NCI-H345 treated with DMSO at 0.1 percent for 48 hours (cell line): ENCODE results near the gene MAPK8IP2.
"Not testable (repeated sequence)": the region's sequence is repeated elsewhere in the genome, so short reads cannot be mapped to it uniquely, and the experiment has no call there.

Source experiments
- DNase-seq: peaks from one replicate; lab custom pipeline; 2025; ENCODE audit not compliant: unreplicated experiment; lab: John Stamatoyannopoulos, UW

MAPK8IP2 gene

GRCh38 chr22:50633771-50634170 lies 33.2 kb downstream of the MAPK8IP2 start:
- DNase-seq = no peak

GRCh38 chr22:50635591-50635990 lies 35.0 kb downstream of the MAPK8IP2 start:
- DNase-seq = no peak

GRCh38 chr22:50640296-50640695 lies 39.7 kb downstream of the MAPK8IP2 start:
- not testable (repeated sequence) for DNase-seq

- no peak for DNase-seq
Measured at GRCh38 chr22:50640857-50641647, 40.5 kb downstream of the MAPK8IP2 start.

- no peak for DNase-seq
Measured at GRCh38 chr22:50641696-50642607, 41.4 kb downstream of the MAPK8IP2 start.

GRCh38 chr22:50643021-50643820 lies 42.6 kb downstream of the MAPK8IP2 start:
- not testable (repeated sequence) for DNase-seq

- DNase-seq = not testable (repeated sequence)
Measured at GRCh38 chr22:50643821-50644101, 43.2 kb downstream of the MAPK8IP2 start.

- no peak for DNase-seq
Measured at GRCh38 chr22:50653256-50653655, 52.7 kb downstream of the MAPK8IP2 start.

- not testable (repeated sequence) for DNase-seq
Measured at GRCh38 chr22:50654664-50655063, 54.1 kb downstream of the MAPK8IP2 start.

- no peak for DNase-seq
Measured at GRCh38 chr22:50656122-50657070, 55.8 kb downstream of the MAPK8IP2 start.

GRCh38 chr22:50657925-50658324 lies 57.3 kb downstream of the MAPK8IP2 start:
- no peak for DNase-seq

- DNase-seq = not testable (repeated sequence)
Measured at GRCh38 chr22:50659711-50660110, 59.1 kb downstream of the MAPK8IP2 start.

- no peak for DNase-seq
Measured at GRCh38 chr22:50660306-50660705, 59.7 kb downstream of the MAPK8IP2 start.
